ENCODE measurements around the gene DROSHA. TPM values are rescaled to one million over a fixed set of nuclear protein-coding genes. Genes with fewer than 3 reads are reported as not detected.

Gene DROSHA
- total and polyA plus RNA-seq, 2 of the 4 experiments (the other 2 are of a cell fraction) = 36.4 to 36.5 TPM

- Histone ChIP-seq H2AFZ (replicated peaks; ENCODE audit: low read length, poor library complexity) (no peak overlapping the region), H3K4me1 (ENCODE audit: control insufficient read depth, insufficient read depth, low read length) (peaks cover 2% of the 10 kb centered on the region), H3K4me3 (ENCODE audit: insufficient read depth, low read depth, low read length) (no peak overlapping the region), H3K9me3 (ENCODE audit: control insufficient read depth, insufficient read depth, low read length) (no peaks in the 10 kb centered on the region), H2AK9ac (replicated peaks; ENCODE audit: low read depth, low read length, poor library complexity) (no peak overlapping the region), H2BK15ac (ENCODE audit: low read depth, low read length) (no peak overlapping the region; the same call in 2 of the 3 replicates), H3K18ac (ENCODE audit: low read depth, low read length) (no peak overlapping the region), H4K20me1 (ENCODE audit: insufficient read depth, low read length) (no peaks in the 10 kb centered on the region), H3K79me1 (ENCODE audit: low read depth in 1 of 2, low read length in 2 of 2) (no peaks in the 10 kb centered on the region), H3K23ac (ENCODE audit: low read depth, low read length) (no peak overlapping the region), H3K4me2 (ENCODE audit: low read depth, low read length) (no peak overlapping the region), H3K14ac (replicated peaks; ENCODE audit: low read depth, low read length) (no peak overlapping the region), H4K8ac (ENCODE audit: low read depth in 2 of 2, low read length in 2 of 2) (no peak overlapping the region), H3K56ac (ENCODE audit: extremely low read depth, insufficient read depth, low read length) (no peak overlapping the region), H2BK20ac (ENCODE audit: low read depth, low read length) (no peak overlapping the region), H3K9me1 (ENCODE audit: insufficient read depth, low read length) (peaks cover 3% of the 10 kb centered on the region; the same call in 1 of the 2 replicates), H3K27ac (ENCODE audit: insufficient read depth, low read length) (no peak overlapping the region), H2AK5ac (ENCODE audit: low read depth, low read length) (peak overlapping the region; percentile 43; the same call in 1 of the 2 replicates), H2BK5ac (ENCODE audit: low read depth, low read length, poor library complexity, severe bottlenecking) (no peak overlapping the region), H3K27me3 (ENCODE audit: control insufficient read depth, insufficient read depth, low read length) (no peaks in the 10 kb centered on the region), H4K5ac (ENCODE audit: low read depth, low read length) (no peak overlapping the region), H4K91ac (ENCODE audit: insufficient read depth, low read depth, low read length) (no peak overlapping the region), H3K36me3 (ENCODE audit: control insufficient read depth, insufficient read depth, low read length) (no peaks in the 10 kb centered on the region), H3K9ac (ENCODE audit: low read depth, low read length) (no peak overlapping the region), H3K4ac (ENCODE audit: low read depth, low read length) (no peak overlapping the region), H2BK120ac (ENCODE audit: low read depth, low read length) (no peak overlapping the region)
- ChIA-PET POLR2A (ENCODE audit: unreplicated experiment) (no interaction called here), CTCF (no interaction called here)
- dilution Hi-C loops (cut with HindIII; ENCODE audit: low sequenced_read_pairs, unreplicated experiment) = no loop called here
- 100% methylated on average over 1 of the region's 6 CpGs; no CpG with 5 or more reads in 1 of the 2 experiments for WGBS, 2 experiments (ENCODE audit: extremely low coverage in 2 of 2, insufficient read length in 1 of 2)
- in situ Hi-C loops (cut with MboI; ENCODE audit: low sequenced_read_pairs) = no loop called here
- BruUV-seq (replicated peaks) = no TSS peak
- intact Hi-C loops (cut with micrococcal nuclease) = no loop called here
- DNase-seq (no peak), ATAC-seq (ENCODE audit: low read depth) (no peak)
- TF ChIP-seq MAZ (IDR thresholded peaks at IDR 0.05; ENCODE audit: borderline replicate concordance, low read depth, low read length) (no peak), BHLHE40 (IDR thresholded peaks at IDR 0.05; ENCODE audit: low read depth, low read length) (no peak), SMC3 (IDR thresholded peaks at IDR 0.05; ENCODE audit: low read depth, low read length) (no peak), RCOR1 (IDR thresholded peaks at IDR 0.05; ENCODE audit: insufficient replicate concordance, low read length) (no peak), NFE2L2 (IDR thresholded peaks at IDR 0.05; ENCODE audit: low read depth, low read length) (no peak), FOS (IDR thresholded peaks at IDR 0.05; ENCODE audit: low read depth, low read length) (no peak), CEBPB (IDR thresholded peaks at IDR 0.05; ENCODE audit: low read depth, low read length) (no peak)
Observed at GRCh38 chr5:31377274-31377946, 154.5 kb downstream of the DROSHA start.
